ENCODE data around the gene P2RY11. TPM values are rescaled to one million over a fixed set of nuclear protein-coding genes. Genes with fewer than 3 reads are reported as not detected.

The P2RY11 gene
- total and polyA plus RNA-seq, 2 donors (not counting 1 experiment from before 2014, with no cell fraction given): 25.8 to 27.1 TPM

GRCh38 chr19:10078329-10078728, 33.2 kb upstream of the P2RY11 start:
- H3K27me3 Mint-ChIP-seq: peaks cover 3% of the 10 kb centered on the region
- ATAC-seq (ENCODE audit: low read depth) (no peak), DNase-seq (no peak)
- no peaks in the 10 kb centered on the region for H3K4me1 Mint-ChIP-seq
- Histone ChIP-seq H3K9ac (ENCODE audit: low read length) (no peak overlapping the region), H3K4me2 (replicated peaks; ENCODE audit: low read depth, low read length, poor library complexity, severe bottlenecking) (no peak overlapping the region), H2AFZ (ENCODE audit: insufficient read depth, low read depth, low read length, poor library complexity, severe bottlenecking) (no peak overlapping the region), H3K9me3 (ENCODE audit: control extremely low read depth in 1 of 3, control insufficient read depth in 2 of 3, insufficient read depth in 1 of 3, low read length in 2 of 3) (peaks cover 3 to 16% (median 8%) of the 10 kb centered on the region in 3 donors), H4K20me1 (ENCODE audit: control insufficient read depth, insufficient read depth, low read length, poor library complexity, severe bottlenecking) (no peaks in the 10 kb centered on the region), H3K4me1 (ENCODE audit: control insufficient read depth in 2 of 2, insufficient read depth in 2 of 2, low read length in 2 of 2) (no peaks in the 10 kb centered on the region), H3K36me3 (replicated peaks in 1 of 2; ENCODE audit: control extremely low read depth in 1 of 2, control insufficient read depth in 1 of 2, extremely low read depth in 1 of 2, insufficient read depth in 2 of 2, low read length in 1 of 2) (no peaks in the 10 kb centered on the region), H3K79me2 (ENCODE audit: control insufficient read depth, insufficient read depth, low read length) (no peaks in the 10 kb centered on the region), H3K27ac (ENCODE audit: low read length in 2 of 2) (no peak overlapping the region), H3K4me3 (ENCODE audit: control extremely low read depth in 1 of 5, extremely low read depth in 1 of 5, insufficient read depth in 1 of 5, low read depth in 2 of 5, low read length in 4 of 5) (no peak overlapping the region), H3K27me3 (replicated peaks in 1 of 4; ENCODE audit: control extremely low read depth in 1 of 4, control insufficient read depth in 3 of 4, insufficient read depth in 4 of 4, low read length in 3 of 4) (no peaks in the 10 kb centered on the region)
- no peaks in the 10 kb centered on the region for H3K9me3 Mint-ChIP-seq (ENCODE audit: insufficient read depth)
- ChIA-PET CTCF (no interaction called here), POLR2A (no interaction called here)
- no peak overlapping the region for H3K4me3 Mint-ChIP-seq
- no CpG with 5 or more reads among the region's 8 CpGs for WGBS (ENCODE audit: insufficient coverage)
- no peak for TF ChIP-seq EZH2 (IDR thresholded peaks at IDR 0.05; ENCODE audit: borderline replicate concordance, insufficient read depth, low read depth, low read length, poor library complexity, severe bottlenecking)
- no peak for TF ChIP-seq CTCF (IDR thresholded peaks at IDR 0.05)
- H3K27ac Mint-ChIP-seq: no peak overlapping the region
- intact Hi-C loops (cut with micrococcal nuclease): no loop called here

DNA sequence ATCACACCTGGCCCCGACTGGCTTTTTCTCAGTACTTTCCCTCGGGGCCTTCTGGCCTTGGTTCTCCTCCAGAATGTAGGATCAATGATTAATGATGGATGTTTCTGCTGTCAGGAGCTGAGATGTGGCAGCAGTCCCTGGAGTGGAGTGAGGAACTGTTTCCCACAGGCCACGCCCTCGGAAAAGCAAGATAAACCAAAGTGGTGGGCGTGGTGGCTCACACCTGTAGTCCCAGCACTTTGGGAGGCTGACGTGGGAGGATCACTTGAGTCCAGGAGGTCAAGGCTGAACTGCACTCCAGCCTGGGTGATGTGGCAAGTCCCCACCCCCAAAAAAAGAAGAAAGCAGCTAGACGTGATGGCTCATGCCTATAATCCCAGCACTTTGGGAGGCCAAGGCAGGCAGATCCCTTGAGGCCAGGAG, 32.5 kb upstream of the P2RY11 start:
- Histone ChIP-seq H3K9ac (ENCODE audit: low read length) (no peak overlapping the region), H3K4me2 (replicated peaks; ENCODE audit: low read depth, low read length, poor library complexity, severe bottlenecking) (no peak overlapping the region), H3K36me3 (replicated peaks in 1 of 2; ENCODE audit: control extremely low read depth in 1 of 2, control insufficient read depth in 1 of 2, extremely low read depth in 1 of 2, insufficient read depth in 2 of 2, low read length in 1 of 2) (no peaks in the 10 kb centered on the region), H3K27ac (ENCODE audit: low read length in 2 of 2) (no peak overlapping the region), H3K27me3 (replicated peaks in 1 of 4; ENCODE audit: control extremely low read depth in 1 of 4, control insufficient read depth in 3 of 4, insufficient read depth in 4 of 4, low read length in 3 of 4) (no peaks in the 10 kb centered on the region), H3K4me1 (ENCODE audit: control insufficient read depth in 2 of 2, insufficient read depth in 2 of 2, low read length in 2 of 2) (no peaks in the 10 kb centered on the region), H3K79me2 (ENCODE audit: control insufficient read depth, insufficient read depth, low read length) (no peaks in the 10 kb centered on the region), H4K20me1 (ENCODE audit: control insufficient read depth, insufficient read depth, low read length, poor library complexity, severe bottlenecking) (no peaks in the 10 kb centered on the region), H2AFZ (ENCODE audit: insufficient read depth, low read depth, low read length, poor library complexity, severe bottlenecking) (no peak overlapping the region), H3K9me3 (ENCODE audit: control extremely low read depth in 1 of 3, control insufficient read depth in 2 of 3, insufficient read depth in 1 of 3, low read length in 2 of 3) (peaks cover 3 to 9% (median 3%) of the 10 kb centered on the region in 3 donors), H3K4me3 (ENCODE audit: control extremely low read depth in 1 of 5, extremely low read depth in 1 of 5, insufficient read depth in 1 of 5, low read depth in 2 of 5, low read length in 4 of 5) (no peak overlapping the region)
- 90% methylated on average over 7 of the region's 7 CpGs for WGBS (ENCODE audit: insufficient coverage)
- ATAC-seq (ENCODE audit: low read depth) (no peak), DNase-seq (no peak)
- H3K27ac Mint-ChIP-seq: no peak overlapping the region
- no peaks in the 10 kb centered on the region for H3K9me3 Mint-ChIP-seq (ENCODE audit: insufficient read depth)
- H3K27me3 Mint-ChIP-seq: peaks cover 3% of the 10 kb centered on the region
- POLR2A ChIA-PET: no interaction called here
- TF ChIP-seq EZH2 (IDR thresholded peaks at IDR 0.05; ENCODE audit: borderline replicate concordance, insufficient read depth, low read depth, low read length, poor library complexity, severe bottlenecking) (no peak), CTCF (IDR thresholded peaks at IDR 0.05) (no peak)
- CTCF ChIA-PET: no interaction called here
- intact Hi-C loops (cut with micrococcal nuclease): no loop called here
- H3K4me1 Mint-ChIP-seq: no peaks in the 10 kb centered on the region
- no peak overlapping the region for H3K4me3 Mint-ChIP-seq

Measured in B cell (primary cell).